ENCODE data around the gene PGK1. TPM values are rescaled to one million over a fixed set of nuclear protein-coding genes. Genes with fewer than 3 reads are reported as not detected.

PGK1 gene
- polyA plus RNA-seq, 1 donor = 225 TPM

Other genes starting within 250 kb of the PGK1 start
- 34.8 TPM for gene MAGT1, start 208.8 kb upstream of the PGK1 start, polyA plus RNA-seq (ENCODE audit: insufficient read length)
- gene COX7B, start 204.8 kb upstream of the PGK1 start, polyA plus RNA-seq (ENCODE audit: insufficient read length) = 201 TPM
- gene ATP7A, start 193.6 kb upstream of the PGK1 start, polyA plus RNA-seq (ENCODE audit: insufficient read length) = 7.3 TPM
- not detected for gene PGAM4, start 134.6 kb upstream of the PGK1 start, polyA plus RNA-seq (ENCODE audit: insufficient read length)
- 26.3 TPM for gene TAF9B, start 35.4 kb downstream of the PGK1 start, polyA plus RNA-seq (ENCODE audit: insufficient read length)
- 10.0 TPM for gene CYSLTR1, start 223.4 kb downstream of the PGK1 start, polyA plus RNA-seq (ENCODE audit: insufficient read length)